ENCODE measurements around the gene CMTM1. TPM values are rescaled to one million over a fixed set of nuclear protein-coding genes. Genes with fewer than 3 reads are reported as not detected.

CMTM1 gene
- total RNA-seq, 1 experiment from 2014 or later, result 2.6 TPM

DNA sequence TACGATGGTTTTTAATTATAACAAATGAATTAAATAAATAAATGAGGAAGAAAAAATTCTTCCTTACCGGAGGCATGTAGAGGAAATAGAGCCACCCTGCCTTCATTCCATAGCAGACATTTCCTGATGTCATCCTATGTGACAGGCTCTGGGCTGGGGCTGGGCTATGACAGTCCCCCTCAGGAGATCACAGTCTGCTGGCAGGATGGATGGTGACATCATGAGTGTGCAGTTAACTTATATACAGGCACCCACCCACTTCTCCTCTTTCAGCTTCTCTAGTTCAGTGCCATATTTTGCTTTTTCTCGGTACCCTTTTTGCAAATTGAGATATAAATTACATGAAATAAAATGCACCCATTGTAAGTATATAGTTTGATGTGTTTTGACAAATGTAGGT is 31.9 kb downstream of the CMTM1 start:
- Histone ChIP-seq H3K4me2 (ENCODE audit: insufficient read depth, insufficient read length, low read length) (no peak overlapping the region), H3K9ac (ENCODE audit: extremely low read depth, insufficient read length, low read length) (no peak overlapping the region), H2BK120ac (ENCODE audit: low read depth, low read length, poor library complexity, severe bottlenecking) (no peak overlapping the region), H3K23ac (ENCODE audit: insufficient read length, low read depth, low read length) (no peak overlapping the region), H3K27me3 (ENCODE audit: insufficient read depth, low read length) (no peaks in the 10 kb centered on the region), H2AK5ac (ENCODE audit: insufficient read length, low read length) (no peak overlapping the region), H3K27ac (ENCODE audit: insufficient read length, low read depth, low read length) (no peak overlapping the region), H4K8ac (replicated peaks; ENCODE audit: insufficient read length, low read depth, low read length) (no peak overlapping the region), H4K5ac (ENCODE audit: insufficient read length, low read depth, low read length) (no peak overlapping the region), H3K9me3 (ENCODE audit: control insufficient read depth, low read depth, low read length) (no peaks in the 10 kb centered on the region), H3K4me1 (ENCODE audit: insufficient read depth, low read length) (no peaks in the 10 kb centered on the region), H3K56ac (ENCODE audit: insufficient read length, low read depth, low read length) (no peak overlapping the region), H3T11ph (ENCODE audit: low read length) (no peak overlapping the region), H3K14ac (ENCODE audit: insufficient read depth, low read length) (no peak overlapping the region), H2AFZ (ENCODE audit: low read length) (no peak overlapping the region), H2BK12ac (ENCODE audit: insufficient read length, low read depth, low read length) (no peak overlapping the region), H3K23me2 (ENCODE audit: insufficient read length, low read depth, low read length, poor library complexity, severe bottlenecking) (no peaks in the 10 kb centered on the region), H3K79me2 (ENCODE audit: insufficient read depth, low read length) (no peaks in the 10 kb centered on the region), H3K18ac (ENCODE audit: insufficient read length, low read depth, low read length) (no peak overlapping the region), H2BK15ac (ENCODE audit: low read depth, low read length) (no peak overlapping the region), H2BK20ac (ENCODE audit: low read depth, low read length, poor library complexity, severe bottlenecking) (no peak overlapping the region), H3K4ac (ENCODE audit: low read depth, low read length) (no peak overlapping the region), H4K91ac (ENCODE audit: insufficient read length, low read depth, low read length) (no peak overlapping the region), H3K79me1 (ENCODE audit: insufficient read depth, low read depth, low read length, poor library complexity, severe bottlenecking) (no peaks in the 10 kb centered on the region), H4K20me1 (ENCODE audit: control insufficient read depth, insufficient read depth, insufficient read length) (no peaks in the 10 kb centered on the region), H2BK5ac (ENCODE audit: insufficient read length, low read length) (no peak overlapping the region)
- Mint-ChIP-seq H3K4me3 (no peak overlapping the region), H3K4me1 (peaks cover 0 to 4% of the 10 kb centered on the region in 2 experiments; a peak in 3 of 4 replicates), H3K36me3 (ENCODE audit: insufficient read depth in 1 of 3, low read depth in 3 of 3) (no peaks in the 10 kb centered on the region), H3K27me3 (ENCODE audit: low read depth) (peaks cover 7% of the 10 kb centered on the region; the same call in 1 of the 2 replicates), H3K9me3 (no peaks in the 10 kb centered on the region), H3K27ac (no peak overlapping the region)
- WGBS (ENCODE audit: extremely low coverage, insufficient read length, low lambda C conversion rate), result no CpG with 5 or more reads among the region's 3 CpGs
- TF ChIP-seq, protein P1, sequence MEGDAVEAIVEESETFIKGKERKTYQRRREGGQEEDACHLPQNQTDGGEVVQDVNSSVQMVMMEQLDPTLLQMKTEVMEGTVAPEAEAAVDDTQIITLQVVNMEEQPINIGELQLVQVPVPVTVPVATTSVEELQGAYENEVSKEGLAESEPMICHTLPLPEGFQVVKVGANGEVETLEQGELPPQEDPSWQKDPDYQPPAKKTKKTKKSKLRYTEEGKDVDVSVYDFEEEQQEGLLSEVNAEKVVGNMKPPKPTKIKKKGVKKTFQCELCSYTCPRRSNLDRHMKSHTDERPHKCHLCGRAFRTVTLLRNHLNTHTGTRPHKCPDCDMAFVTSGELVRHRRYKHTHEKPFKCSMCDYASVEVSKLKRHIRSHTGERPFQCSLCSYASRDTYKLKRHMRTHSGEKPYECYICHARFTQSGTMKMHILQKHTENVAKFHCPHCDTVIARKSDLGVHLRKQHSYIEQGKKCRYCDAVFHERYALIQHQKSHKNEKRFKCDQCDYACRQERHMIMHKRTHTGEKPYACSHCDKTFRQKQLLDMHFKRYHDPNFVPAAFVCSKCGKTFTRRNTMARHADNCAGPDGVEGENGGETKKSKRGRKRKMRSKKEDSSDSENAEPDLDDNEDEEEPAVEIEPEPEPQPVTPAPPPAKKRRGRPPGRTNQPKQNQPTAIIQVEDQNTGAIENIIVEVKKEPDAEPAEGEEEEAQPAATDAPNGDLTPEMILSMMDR (conservative IDR thresholded peaks at IDR 0.05), result no peak
- no peak for DNase-seq

Measured in H9 (cell line).